ENCODE data around the gene FOCAD.

DNA sequence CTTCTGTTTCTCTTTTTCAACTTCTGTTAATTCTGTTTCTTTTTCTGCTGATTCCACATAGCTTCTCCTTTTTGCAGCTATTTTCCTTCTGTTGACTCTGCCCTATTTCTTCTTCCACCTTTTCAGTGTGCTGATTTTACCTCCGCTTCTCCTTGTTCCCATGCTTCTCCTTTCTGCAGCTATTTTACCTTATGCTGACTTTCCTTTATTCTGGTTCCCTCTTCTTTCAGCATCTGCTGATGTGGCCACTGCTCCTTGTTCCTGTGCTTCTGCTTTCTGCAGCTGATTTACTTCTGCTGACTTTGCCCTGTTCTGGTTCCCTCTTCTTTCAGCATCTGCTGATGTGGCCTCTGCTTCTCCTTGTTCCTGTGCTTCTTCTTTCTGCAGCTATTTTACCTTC, 288.6 kb downstream of the FOCAD start:
- TF ChIP-seq, protein P1, sequence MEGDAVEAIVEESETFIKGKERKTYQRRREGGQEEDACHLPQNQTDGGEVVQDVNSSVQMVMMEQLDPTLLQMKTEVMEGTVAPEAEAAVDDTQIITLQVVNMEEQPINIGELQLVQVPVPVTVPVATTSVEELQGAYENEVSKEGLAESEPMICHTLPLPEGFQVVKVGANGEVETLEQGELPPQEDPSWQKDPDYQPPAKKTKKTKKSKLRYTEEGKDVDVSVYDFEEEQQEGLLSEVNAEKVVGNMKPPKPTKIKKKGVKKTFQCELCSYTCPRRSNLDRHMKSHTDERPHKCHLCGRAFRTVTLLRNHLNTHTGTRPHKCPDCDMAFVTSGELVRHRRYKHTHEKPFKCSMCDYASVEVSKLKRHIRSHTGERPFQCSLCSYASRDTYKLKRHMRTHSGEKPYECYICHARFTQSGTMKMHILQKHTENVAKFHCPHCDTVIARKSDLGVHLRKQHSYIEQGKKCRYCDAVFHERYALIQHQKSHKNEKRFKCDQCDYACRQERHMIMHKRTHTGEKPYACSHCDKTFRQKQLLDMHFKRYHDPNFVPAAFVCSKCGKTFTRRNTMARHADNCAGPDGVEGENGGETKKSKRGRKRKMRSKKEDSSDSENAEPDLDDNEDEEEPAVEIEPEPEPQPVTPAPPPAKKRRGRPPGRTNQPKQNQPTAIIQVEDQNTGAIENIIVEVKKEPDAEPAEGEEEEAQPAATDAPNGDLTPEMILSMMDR (IDR thresholded peaks at IDR 0.05): no peak
- TF ChIP-seq POLR2A (IDR thresholded peaks at IDR 0.05): no peak
